H1 (cell line): ENCODE results near the gene DGAT2L6. TPM values are rescaled to one million over a fixed set of nuclear protein-coding genes. Genes with fewer than 3 reads are reported as not detected.

ENCODE experiments used
- CTCF ChIA-PET: fragments of 300-600 bp; sonication (Branson Sonifier 250); formaldehyde crosslinking; loops from one replicate; lab custom pipeline; 2021; ENCODE audit not compliant: partially characterized antibody; lab: Charles Lee
- POLR2A ChIA-PET: fragments of 300-600 bp; sonication (Branson Sonifier 250); formaldehyde crosslinking; loops from one replicate; lab custom pipeline; 2021; ENCODE audit warnings: inconsistent platforms; ENCODE audit not compliant: partially characterized antibody; lab: Charles Lee
- DNase-seq, 2 experiments: peaks; one replicate each; pipeline versions ENCODE4 v3.0.0 to v3.0.0-alpha.2; 2010 to 2022; ENCODE audit warnings: low spot score in 2 of 2, low read depth in 1 of 2, mixed read lengths in 1 of 2
- FAIRE-seq: peaks from 2 replicates; lab custom pipeline; 2011; peaks lifted over from hg19 to GRCh38; lab: Jason Lieb, UNC
- H2AFZ ChIP-seq: 2 replicates; pipeline ENCODE4 v1.8.1; 2012; ENCODE audit warnings: low read length, inconsistent platforms
- H2AK5ac ChIP-seq: 2 replicates; pipeline ENCODE4 v1.6.1; 2013; ENCODE audit warnings: low read depth, low read length
- H2BK120ac ChIP-seq: replicated peaks from 2 replicates; pipeline ENCODE3; 2013; ENCODE audit warnings: low read depth, low read length, inconsistent platforms
- H2BK12ac ChIP-seq: 2 replicates; pipeline ENCODE4 v1.6.1; 2013; ENCODE audit warnings: low read depth, low read length
- H2BK15ac ChIP-seq: 2 replicates; pipeline ENCODE4 v1.6.1; 2013; ENCODE audit warnings: low read length
- H2BK20ac ChIP-seq: 2 replicates; pipeline ENCODE4 v1.6.1; 2013; ENCODE audit warnings: low read length
- H2BK5ac ChIP-seq: 2 replicates; pipeline ENCODE4 v1.6.1; 2013; ENCODE audit warnings: low read depth, low read length
- H3K14ac ChIP-seq: 2 replicates; pipeline ENCODE4 v1.6.1; 2013; ENCODE audit warnings: inconsistent platforms; ENCODE audit not compliant: insufficient read length
- H3K18ac ChIP-seq: 2 replicates; pipeline ENCODE4 v1.6.1; 2013; ENCODE audit warnings: low read length; ENCODE audit errors: extremely low read depth
- H3K23ac ChIP-seq: 2 replicates; pipeline ENCODE4 v1.6.1; 2013; ENCODE audit warnings: inconsistent platforms; ENCODE audit not compliant: insufficient read length
- H3K23me2 ChIP-seq: 2 replicates; pipeline ENCODE4 v1.6.1; 2013; ENCODE audit warnings: low read depth, low read length
- H3K27ac ChIP-seq: 2 replicates; pipeline ENCODE4 v1.6.1; 2011; ENCODE audit warnings: low read depth, low read length, inconsistent platforms
- H3K27me3 ChIP-seq, 4 experiments: replicated peaks in 1 of 4; 1 replicate in 1 of 4; 2 replicates in 3 of 4; pipeline versions ENCODE4 v1.6.1 to v1.8.1; 2011 to 2013; ENCODE audit warnings: low read length in 3 of 4, mild to moderate bottlenecking in 3 of 4, inconsistent platforms in 2 of 4, mixed read lengths in 2 of 4, moderate library complexity in 1 of 4; ENCODE audit not compliant: control insufficient read depth in 3 of 4, insufficient read depth in 3 of 4; ENCODE audit errors: extremely low read depth in 1 of 4
- H3K36me3 ChIP-seq, 4 experiments: 2 replicates each; pipeline versions ENCODE4 v1.6.1 to v1.8.1; 2011 to 2013; ENCODE audit warnings: mild to moderate bottlenecking in 4 of 4, low read length in 3 of 4, moderate library complexity in 2 of 4, control low read depth in 1 of 4, inconsistent platforms in 1 of 4; ENCODE audit not compliant: insufficient read depth in 4 of 4, control insufficient read depth in 2 of 4
- H3K4ac ChIP-seq: replicated peaks from 2 replicates; pipeline ENCODE3; 2013; ENCODE audit warnings: low read length, low read depth, mixed read lengths, inconsistent platforms; ENCODE audit not compliant: insufficient read length
- H3K4me1 ChIP-seq, 4 experiments: replicated peaks in 1 of 4; 1 replicate in 1 of 4; 2 replicates in 3 of 4; pipeline versions ENCODE4 v1.6.1 to v1.8.1; 2011 to 2013; ENCODE audit warnings: low read length in 3 of 4, inconsistent platforms in 2 of 4, mixed read lengths in 1 of 4; ENCODE audit not compliant: insufficient read depth in 4 of 4, control insufficient read depth in 3 of 4
- H3K4me2 ChIP-seq, 2 experiments: 2 replicates each; pipeline versions ENCODE4 v1.6.1 to v1.8.1; 2011 to 2013; ENCODE audit warnings: low read depth in 2 of 2, low read length in 2 of 2, control low read depth in 1 of 2, inconsistent platforms in 1 of 2, mild to moderate bottlenecking in 1 of 2; ENCODE audit not compliant: insufficient read depth in 1 of 2
- H3K4me3 ChIP-seq, 4 experiments: fragments of 200-600, 300-600 bp in 1 of 4; sonication (generic), shearing (Covaris generic), sonication (Bioruptor Twin) in 1 of 4; 2 replicates each; pipeline versions ENCODE4 v1.5.1 to v1.8.1; 2011 to 2016; ENCODE audit warnings: low read length in 4 of 4, low read depth in 3 of 4, control low read depth in 2 of 4, inconsistent platforms in 2 of 4, mild to moderate bottlenecking in 2 of 4, mixed read lengths in 1 of 4, moderate library complexity in 1 of 4; ENCODE audit not compliant: insufficient read depth in 2 of 4; ENCODE audit errors: extremely low read depth in 1 of 4
- H3K56ac ChIP-seq: replicated peaks from 2 replicates; pipeline ENCODE3; 2013; ENCODE audit warnings: low read depth, mild to moderate bottlenecking, mixed read lengths, low read length, inconsistent platforms; ENCODE audit not compliant: insufficient read length
- H3K79me1 ChIP-seq: 2 replicates; pipeline ENCODE4 v1.6.1; 2013; ENCODE audit warnings: low read depth, low read length, control low read depth
- H3K79me2 ChIP-seq, 2 experiments: 2 replicates each; pipeline versions ENCODE4 v1.6.1 to v1.8.1; 2012 to 2013; ENCODE audit warnings: low read length in 2 of 2, mild to moderate bottlenecking in 2 of 2, inconsistent platforms in 1 of 2; ENCODE audit not compliant: insufficient read depth in 2 of 2, control insufficient read depth in 1 of 2
- H3K9ac ChIP-seq, 4 experiments: replicated peaks in 1 of 4; 1 replicate in 1 of 4; 2 replicates in 3 of 4; pipeline versions ENCODE4 v1.6.1 to v1.8.1; 2011 to 2013; ENCODE audit warnings: low read depth in 3 of 4, low read length in 3 of 4, control low read depth in 2 of 4, mild to moderate bottlenecking in 2 of 4, moderate library complexity in 2 of 4, inconsistent platforms in 1 of 4; ENCODE audit errors: extremely low read depth in 1 of 4
- H3K9me3 ChIP-seq, 2 experiments: 2 replicates each; pipeline versions ENCODE4 v1.6.1 to v1.8.1; 2012 to 2013; ENCODE audit warnings: mild to moderate bottlenecking in 2 of 2, moderate library complexity in 2 of 2, control low read depth in 1 of 2, inconsistent platforms in 1 of 2, low read depth in 1 of 2, low read length in 1 of 2, mixed read lengths in 1 of 2; ENCODE audit not compliant: insufficient read depth in 2 of 2
- H4K20me1 ChIP-seq, 2 experiments: replicated peaks in 1 of 2; 2 replicates each; pipeline versions ENCODE3 to v1.8.1; 2011 to 2013; ENCODE audit warnings: inconsistent platforms in 2 of 2, low read length in 2 of 2, mild to moderate bottlenecking in 1 of 2; ENCODE audit not compliant: insufficient read depth in 2 of 2, control insufficient read depth in 1 of 2
- H4K5ac ChIP-seq: 2 replicates; pipeline ENCODE4 v1.6.1; 2013; ENCODE audit warnings: low read length, low read depth, mixed read lengths, inconsistent platforms; ENCODE audit not compliant: insufficient read length
- H4K8ac ChIP-seq: 2 replicates; pipeline ENCODE4 v1.8.0; 2013; ENCODE audit warnings: mild to moderate bottlenecking, moderate library complexity, low read length, inconsistent platforms; ENCODE audit not compliant: insufficient read depth; ENCODE audit errors: extremely low read depth
- H4K91ac ChIP-seq: replicated peaks from 2 replicates; pipeline ENCODE3; 2013; ENCODE audit warnings: low read length, mixed read lengths, inconsistent platforms; ENCODE audit not compliant: insufficient read length
- CTBP2 ChIP-seq: IDR thresholded peaks from 2 replicates; pipeline ENCODE4 v1.7.0; 2011; ENCODE audit warnings: borderline replicate concordance, mild to moderate bottlenecking, moderate library complexity, mixed read lengths, low read length; ENCODE audit not compliant: insufficient read depth, insufficient read length
- GABPA ChIP-seq: IDR thresholded peaks from 2 replicates; pipeline ENCODE4 v1.6.1; 2011; ENCODE audit warnings: mild to moderate bottlenecking, low read length, moderate library complexity, borderline replicate concordance; ENCODE audit not compliant: insufficient read depth
- GTF2F1 ChIP-seq: IDR thresholded peaks from 2 replicates; pipeline ENCODE4 v1.6.1; 2012; ENCODE audit warnings: low read depth, low read length, improper control_type of control experiment, borderline replicate concordance
- HDAC2 ChIP-seq, 2 experiments: fragments of 300-600 bp in 1 of 2; sonication (generic) in 1 of 2; IDR thresholded peaks; 2 replicates each; pipeline ENCODE4 v1.6.1; 2011 to 2012; ENCODE audit warnings: low read depth in 2 of 2, low read length in 2 of 2, mild to moderate bottlenecking in 2 of 2, moderate library complexity in 2 of 2, borderline replicate concordance in 1 of 2, inconsistent platforms in 1 of 2
- POU5F1 ChIP-seq: IDR thresholded peaks from 2 replicates; pipeline ENCODE4 v1.6.1; 2011; ENCODE audit warnings: low read depth, mild to moderate bottlenecking, low read length, moderate library complexity
- RFX5 ChIP-seq: IDR thresholded peaks from 2 replicates; pipeline ENCODE4 v1.6.1; 2011; ENCODE audit warnings: low read depth, low read length, improper control_type of control experiment, borderline replicate concordance
- SIX5 ChIP-seq: IDR thresholded peaks from 2 replicates; pipeline ENCODE4 v1.6.1; 2011; ENCODE audit warnings: mild to moderate bottlenecking, low read depth, low read length
- SRF ChIP-seq: IDR thresholded peaks from 2 replicates; pipeline ENCODE4 v1.6.1; 2011; ENCODE audit warnings: mild to moderate bottlenecking, low read depth, low read length, moderate library complexity
- SUZ12 ChIP-seq: fragments of 200-600 bp; sonication (generic); IDR thresholded peaks from 2 replicates; pipeline ENCODE4 v1.6.1; 2012; ENCODE audit warnings: mild to moderate bottlenecking, inconsistent platforms, low read length, moderate library complexity, mixed read lengths
- TAF7 ChIP-seq: optimal IDR thresholded peaks from 2 replicates; pipeline ENCODE3; 2011; ENCODE audit warnings: low read depth, mild to moderate bottlenecking, inconsistent platforms, low read length, moderate library complexity, borderline replicate concordance
- YY1 ChIP-seq: IDR thresholded peaks from 2 replicates; pipeline ENCODE4 v1.6.1; 2011; ENCODE audit warnings: low read depth, mild to moderate bottlenecking, low read length
- WGBS, 2 experiments: shearing (Covaris generic) in 1 of 2; methylation state at CpG; one replicate each; pipeline versions ENCODE4 v1.1.6 to v1.1.7; 2013 to 2015; ENCODE audit warnings: low lambda C conversion rate in 2 of 2, mixed read lengths in 2 of 2, inconsistent platforms in 1 of 2, low coverage in 1 of 2, missing lambda C conversion rate in 1 of 2; ENCODE audit not compliant: insufficient replicate concordance in 2 of 2, insufficient coverage in 1 of 2, insufficient read length in 1 of 2; ENCODE audit errors: extremely low coverage in 1 of 2, missing lambda C conversion rate in 1 of 2; 5-methylcytosine and 5-hydroxymethylcytosine counted together
- polyA plus RNA-seq, 7 experiments: library from polyadenylated mRNA; depleted of rRNA in 3 of 7; stranded (reverse) in 5 of 7; unstranded in 2 of 7; fragments of >200 nt in 5 of 7; fragments of 200-250 nt in 2 of 7; gene quantifications; 1 replicate in 5 of 7; 2 replicates in 1 of 7; 4 replicates in 1 of 7; pipeline versions ENCODE4 v1.2.1 to v1.2.3, GENCODE V29; 2011 to 2013; ENCODE audit warnings: missing spikeins in 2 of 7, mixed read lengths in 2 of 7
- total RNA-seq: library from RNA; stranded (reverse); fragmentation: NEBNext Ultra II Directional; extraction: Animal tissue kit (Norgen Biotek cat#: 25700); gene quantifications from 2 replicates; pipeline ENCODE4 v1.2.1, GENCODE V29; 2021
- TF ChIP-seq, protein P1 (sequence below): IDR thresholded peaks from 2 replicates; pipeline ENCODE4 v1.6.1; 2011; ENCODE audit warnings: low read depth, mild to moderate bottlenecking, low read length; ENCODE audit not compliant: insufficient read depth

Gene DGAT2L6
- total and polyA plus RNA-seq, 2 of the 8 experiments (the other 6 are each of a cell fraction or from before 2014, with no cell fraction given): not detected

- Histone ChIP-seq H3K27me3 (no peaks in the 10 kb centered on the region), H3K36me3 (peaks cover 0 to 11% (median 6%) of the 10 kb centered on the region in 4 experiments; a peak in 4 of 8 replicates), H3K23ac (no peak overlapping the region), H2AFZ (peak overlapping the region; percentile 57), H3K18ac (peak overlapping the region; percentile 71), H4K91ac (peak overlapping the region; percentile 25), H2BK5ac (peak overlapping the region; percentile 71), H3K27ac (no peak overlapping the region; the same call in 1 of the 2 replicates), H2BK12ac (0 out of 2 replicates have a peak overlapping the region, but pooled peaks have one; percentile 27), H3K14ac (no peak overlapping the region), H4K5ac (peak overlapping the region; percentile 51), H3K4me3 (no peak overlapping the region; a peak in 1 of 8 replicates), H4K20me1 (no peaks in the 10 kb centered on the region), H4K8ac (no peak overlapping the region), H3K23me2 (no peaks in the 10 kb centered on the region), H3K9ac (no peak overlapping the region), H3K9me3 (no peaks in the 10 kb centered on the region), H2AK5ac (no peak overlapping the region), H3K56ac (no peak overlapping the region), H3K4me2 (peak overlapping the region; percentile 1 to 70; a peak in 3 of 4 replicates), H2BK20ac (peak overlapping the region; percentile 21; the same call in 1 of the 2 replicates), H3K79me2 (no peaks in the 10 kb centered on the region), H3K4ac (no peak overlapping the region), H3K4me1 (peaks cover 1 to 18% (median 7%) of the 10 kb centered on the region in 4 experiments; a peak in 4 of 7 replicates), H2BK120ac (no peak overlapping the region), H3K79me1 (no peaks in the 10 kb centered on the region), H2BK15ac (no peak overlapping the region)
- 64% methylated on average over 7 of the region's 7 CpGs; no CpG with 5 or more reads in 1 of the 2 experiments for WGBS, 2 experiments
- DNase-seq (no peak), FAIRE-seq (peak; percentile 75)
- ChIA-PET POLR2A (interaction anchor here (0.9 kb wide), 1 partner anchor 36 kb away, joined by 3 read pairs; no protein-coding TSS in a partner anchor), CTCF (interaction anchor here (1.1 to 1.8 kb wide), 2 partner anchors 28 to 31 kb away, joined by 3 read pairs; no protein-coding TSS in a partner anchor)
- TF ChIP-seq HDAC2 (IDR thresholded peaks at IDR 0.05; ENCODE audit: borderline replicate concordance in 1 of 2, low read depth in 2 of 2, low read length in 2 of 2) (no peak), SRF (no peak), TAF7 (no peak), YY1 (no peak), CTBP2 (no peak), SIX5 (no peak), GABPA (no peak), SUZ12 (no peak), POU5F1 (no peak), RFX5 (no peak), GTF2F1 (no peak)
- TF ChIP-seq, protein P1, sequence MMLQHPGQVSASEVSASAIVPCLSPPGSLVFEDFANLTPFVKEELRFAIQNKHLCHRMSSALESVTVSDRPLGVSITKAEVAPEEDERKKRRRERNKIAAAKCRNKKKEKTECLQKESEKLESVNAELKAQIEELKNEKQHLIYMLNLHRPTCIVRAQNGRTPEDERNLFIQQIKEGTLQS: no peak
These were observed 8.0 kb upstream of the DGAT2L6 start for GRCh38 chrX:70169281-70169680.
